Activated naive CD8-positive, alpha-beta T cell treated with anti-CD3 and anti-CD28 coated beads, Interleukin-2, amount 50 U/mL, for 24 hours (primary cell): ENCODE measurements around the gene TNNT3.

Source experiments
- ATAC-seq: fragments of 150-1000 bp; cut with Tn5 transposase; one replicate; pipeline ENCODE4 v1.10.0; 2021
- DNase-seq: peaks from one replicate; pipeline ENCODE4 v3.0.0; 2021
- H3K27ac Mint-ChIP-seq: one replicate; pipeline ENCODE4 v1.8.0; 2021; ENCODE audit warnings: mild to moderate bottlenecking, mixed read lengths
- H3K27me3 Mint-ChIP-seq: one replicate; pipeline ENCODE4 v1.8.0; 2021; ENCODE audit warnings: mixed read lengths
- H3K36me3 Mint-ChIP-seq: one replicate; pipeline ENCODE4 v1.8.0; 2021; ENCODE audit warnings: low read depth, mixed read lengths
- H3K4me1 Mint-ChIP-seq: one replicate; pipeline ENCODE4 v1.8.0; 2021; ENCODE audit warnings: mixed read lengths
- H3K4me3 Mint-ChIP-seq: one replicate; pipeline ENCODE4 v1.8.0; 2021; ENCODE audit warnings: mild to moderate bottlenecking, moderate library complexity, mixed read lengths
- H3K9me3 Mint-ChIP-seq: one replicate; pipeline ENCODE4 v1.8.0; 2021; ENCODE audit warnings: mixed read lengths

Gene TNNT3

GRCh38 chr11:1929621-1930461 lies 10.3 kb downstream of the TNNT3 start:
- Mint-ChIP-seq H3K9me3 (no peaks in the 10 kb centered on the region), H3K27me3 (peaks cover 9% of the 10 kb centered on the region), H3K4me1 (peaks cover 2% of the 10 kb centered on the region), H3K36me3 (no peaks in the 10 kb centered on the region), H3K4me3 (no peak overlapping the region), H3K27ac (no peak overlapping the region)
- DNase-seq = no peak
- no peak for ATAC-seq

GRCh38 chr11:1930462-1930830 lies 10.9 kb downstream of the TNNT3 start:
- H3K36me3 Mint-ChIP-seq = no peaks in the 10 kb centered on the region
- H3K4me3 Mint-ChIP-seq = no peak overlapping the region
- H3K27ac Mint-ChIP-seq = no peak overlapping the region
- no peak for ATAC-seq
- H3K27me3 Mint-ChIP-seq = peaks cover 9% of the 10 kb centered on the region
- no peak for DNase-seq
- H3K9me3 Mint-ChIP-seq = no peaks in the 10 kb centered on the region
- peaks cover 2% of the 10 kb centered on the region for H3K4me1 Mint-ChIP-seq

DNA sequence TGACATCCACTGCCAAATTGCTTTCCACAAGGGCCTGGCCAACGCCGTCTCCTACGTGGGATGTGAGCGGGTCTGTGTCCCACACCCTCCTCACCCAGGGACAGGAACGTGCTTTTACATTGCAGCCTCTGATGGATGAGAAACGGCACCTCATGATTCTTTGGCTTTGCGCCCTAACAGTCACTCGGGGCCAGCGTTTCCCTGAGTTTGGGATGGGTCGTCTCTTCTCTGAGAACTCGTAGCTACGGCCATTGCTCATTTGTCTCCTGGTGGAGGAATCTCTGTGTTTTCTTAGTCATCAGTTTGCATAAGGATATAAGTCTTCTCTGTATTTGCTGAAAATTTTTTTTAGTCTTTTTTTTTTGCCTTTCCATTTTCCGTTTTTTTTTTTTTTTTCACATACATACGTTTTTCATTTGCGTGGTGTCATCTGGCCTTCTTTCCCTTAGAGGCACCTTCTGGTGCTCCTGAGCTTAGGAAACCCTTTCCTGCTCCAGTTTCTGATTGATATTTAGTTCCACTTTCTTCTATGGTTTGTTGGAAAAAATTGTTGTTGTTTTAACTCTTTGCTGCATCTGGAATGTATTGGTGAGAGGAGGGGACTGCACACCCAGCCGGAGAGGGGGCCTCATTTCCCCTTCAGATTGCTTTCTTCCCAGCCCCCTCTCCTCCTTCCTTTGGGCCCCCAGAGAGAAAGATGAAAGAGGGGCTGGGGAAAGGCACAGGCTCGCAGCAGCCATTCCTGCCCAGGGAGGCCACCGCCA lies 12.0 kb downstream of the TNNT3 start:
- peaks cover 7% of the 10 kb centered on the region for H3K27me3 Mint-ChIP-seq
- DNase-seq (no peak), ATAC-seq (no peak)
- no peaks in the 10 kb centered on the region for H3K9me3 Mint-ChIP-seq
- no peak overlapping the region for H3K4me3 Mint-ChIP-seq
- peaks cover 2% of the 10 kb centered on the region for H3K4me1 Mint-ChIP-seq
- no peaks in the 10 kb centered on the region for H3K36me3 Mint-ChIP-seq
- H3K27ac Mint-ChIP-seq = no peak overlapping the region

GRCh38 chr11:1932105-1932480 lies 12.6 kb downstream of the TNNT3 start:
- Mint-ChIP-seq H3K4me3 (no peak overlapping the region), H3K27me3 (peaks cover 7% of the 10 kb centered on the region), H3K4me1 (peaks cover 2% of the 10 kb centered on the region), H3K27ac (no peak overlapping the region), H3K36me3 (no peaks in the 10 kb centered on the region), H3K9me3 (no peaks in the 10 kb centered on the region)
- ATAC-seq = no peak
- DNase-seq = no peak

- peaks cover 2% of the 10 kb centered on the region for H3K4me1 Mint-ChIP-seq
- H3K36me3 Mint-ChIP-seq = no peaks in the 10 kb centered on the region
- no peak for ATAC-seq
Observed at GRCh38 chr11:1932681-1933080, 13.2 kb downstream of the TNNT3 start.

DNA sequence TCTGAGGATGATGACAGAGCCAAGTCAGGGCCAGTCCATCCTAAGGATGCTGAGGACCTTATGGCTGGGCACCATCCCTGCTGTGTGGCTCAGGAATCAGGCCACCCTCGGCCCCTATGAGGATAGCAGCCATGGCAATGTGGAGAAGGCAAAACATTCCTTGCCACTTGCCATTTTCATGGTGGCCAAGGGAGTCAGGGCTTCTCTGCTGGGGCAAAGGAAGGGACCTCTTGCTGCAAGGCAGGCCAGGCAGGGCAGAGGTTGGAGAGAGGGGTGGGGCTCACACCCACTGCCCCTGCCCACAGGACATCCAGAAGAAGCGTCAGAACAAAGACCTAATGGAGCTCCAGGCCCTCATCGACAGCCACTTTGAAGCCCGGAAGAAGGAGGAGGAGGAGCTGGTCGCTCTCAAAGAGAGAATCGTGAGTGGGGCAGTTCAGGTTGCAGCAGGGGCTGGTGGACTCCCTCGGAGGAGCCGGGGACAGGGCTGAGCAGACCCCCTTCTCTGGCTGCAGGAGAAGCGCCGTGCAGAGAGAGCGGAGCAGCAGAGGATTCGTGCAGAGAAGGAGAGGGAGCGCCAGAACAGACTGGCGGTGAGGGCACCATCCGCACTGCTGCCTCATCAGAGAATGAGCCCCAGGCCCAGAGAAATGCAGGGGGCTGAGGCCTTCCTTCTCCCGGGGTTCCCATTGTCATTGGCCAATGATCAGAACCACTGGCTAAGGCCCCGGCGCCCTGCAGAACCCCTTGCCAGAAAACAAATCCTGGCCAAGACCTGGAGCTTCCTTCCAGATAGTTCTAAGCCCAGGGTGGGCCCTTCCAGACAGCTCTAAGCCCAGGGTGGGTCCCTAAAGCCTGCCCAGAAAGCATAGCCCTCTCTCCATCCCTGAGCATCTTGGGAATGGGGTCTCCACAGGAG lies 14.2 kb downstream of the TNNT3 start:
- no peak overlapping the region for H3K4me3 Mint-ChIP-seq
- no peak for ATAC-seq
- DNase-seq = no peak
- peaks cover 2% of the 10 kb centered on the region for H3K4me1 Mint-ChIP-seq
- no peaks in the 10 kb centered on the region for H3K36me3 Mint-ChIP-seq
- no peaks in the 10 kb centered on the region for H3K9me3 Mint-ChIP-seq
- H3K27me3 Mint-ChIP-seq = peaks cover 7% of the 10 kb centered on the region
- no peak overlapping the region for H3K27ac Mint-ChIP-seq

More at GRCh38 chr11:1932681-1933080, 13.2 kb downstream of the TNNT3 start:
- Mint-ChIP-seq H3K27ac (no peak overlapping the region), H3K4me3 (no peak overlapping the region), H3K27me3 (peaks cover 7% of the 10 kb centered on the region), H3K9me3 (no peaks in the 10 kb centered on the region)
- no peak for DNase-seq

- no peak overlapping the region for H3K4me3 Mint-ChIP-seq
- no peaks in the 10 kb centered on the region for H3K9me3 Mint-ChIP-seq
- peaks cover 4% of the 10 kb centered on the region for H3K4me1 Mint-ChIP-seq
- peaks cover 7% of the 10 kb centered on the region for H3K27me3 Mint-ChIP-seq
- H3K27ac Mint-ChIP-seq = no peak overlapping the region
- no peaks in the 10 kb centered on the region for H3K36me3 Mint-ChIP-seq
- ATAC-seq = no peak
- no peak for DNase-seq
Observed at GRCh38 chr11:1934335-1935155, 15.0 kb downstream of the TNNT3 start.

GRCh38 chr11:1935156-1936071 lies 15.9 kb downstream of the TNNT3 start:
- no peaks in the 10 kb centered on the region for H3K9me3 Mint-ChIP-seq
- no peak overlapping the region for H3K4me3 Mint-ChIP-seq
- H3K36me3 Mint-ChIP-seq = no peaks in the 10 kb centered on the region
- H3K27me3 Mint-ChIP-seq = peaks cover 6% of the 10 kb centered on the region
- ATAC-seq (no peak), DNase-seq (no peak)
- H3K4me1 Mint-ChIP-seq = peaks cover 4% of the 10 kb centered on the region
- H3K27ac Mint-ChIP-seq = no peak overlapping the region

DNA sequence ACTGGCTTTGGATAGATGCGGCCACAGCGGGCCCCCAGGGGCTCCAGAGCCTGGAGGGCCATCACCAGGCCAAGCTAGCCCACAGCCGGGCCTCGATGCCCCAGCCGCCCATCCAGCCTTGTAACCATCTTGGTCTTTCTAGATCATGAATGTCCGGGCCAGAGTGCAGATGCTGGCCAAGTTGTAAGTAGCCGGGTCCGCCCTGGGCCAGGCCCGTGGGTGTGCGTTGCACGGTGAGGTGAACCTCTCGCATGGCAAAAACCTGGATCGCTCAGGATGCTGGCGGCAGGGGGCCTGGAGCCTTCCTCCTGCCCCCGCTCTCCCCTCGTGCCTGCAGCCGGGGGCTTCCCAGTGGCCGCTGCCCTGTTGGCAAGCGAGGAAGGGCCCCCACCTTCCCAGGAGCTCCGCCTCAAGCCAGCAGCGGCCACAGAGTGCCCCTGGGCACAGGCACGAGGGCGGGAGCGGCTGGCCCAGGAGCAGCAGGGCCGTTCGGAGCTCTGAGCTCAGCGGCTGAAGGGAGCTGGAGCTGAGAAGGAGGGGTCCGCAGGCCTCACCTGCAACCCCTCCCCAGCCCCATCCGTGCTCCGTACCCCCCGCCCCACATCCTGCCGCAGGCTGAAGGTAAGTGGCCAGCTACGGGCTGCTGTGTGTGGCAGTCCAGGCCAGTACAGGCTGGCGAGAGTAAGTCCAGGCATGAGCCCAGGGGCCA lies 16.7 kb downstream of the TNNT3 start:
- Mint-ChIP-seq H3K27ac (no peak overlapping the region), H3K9me3 (no peaks in the 10 kb centered on the region), H3K36me3 (no peaks in the 10 kb centered on the region), H3K4me3 (no peak overlapping the region), H3K27me3 (peaks cover 4% of the 10 kb centered on the region), H3K4me1 (peaks cover 3% of the 10 kb centered on the region)
- ATAC-seq (no peak), DNase-seq (no peak)

GRCh38 chr11:1936781-1937615 lies 17.5 kb downstream of the TNNT3 start:
- ATAC-seq = no peak

DNA sequence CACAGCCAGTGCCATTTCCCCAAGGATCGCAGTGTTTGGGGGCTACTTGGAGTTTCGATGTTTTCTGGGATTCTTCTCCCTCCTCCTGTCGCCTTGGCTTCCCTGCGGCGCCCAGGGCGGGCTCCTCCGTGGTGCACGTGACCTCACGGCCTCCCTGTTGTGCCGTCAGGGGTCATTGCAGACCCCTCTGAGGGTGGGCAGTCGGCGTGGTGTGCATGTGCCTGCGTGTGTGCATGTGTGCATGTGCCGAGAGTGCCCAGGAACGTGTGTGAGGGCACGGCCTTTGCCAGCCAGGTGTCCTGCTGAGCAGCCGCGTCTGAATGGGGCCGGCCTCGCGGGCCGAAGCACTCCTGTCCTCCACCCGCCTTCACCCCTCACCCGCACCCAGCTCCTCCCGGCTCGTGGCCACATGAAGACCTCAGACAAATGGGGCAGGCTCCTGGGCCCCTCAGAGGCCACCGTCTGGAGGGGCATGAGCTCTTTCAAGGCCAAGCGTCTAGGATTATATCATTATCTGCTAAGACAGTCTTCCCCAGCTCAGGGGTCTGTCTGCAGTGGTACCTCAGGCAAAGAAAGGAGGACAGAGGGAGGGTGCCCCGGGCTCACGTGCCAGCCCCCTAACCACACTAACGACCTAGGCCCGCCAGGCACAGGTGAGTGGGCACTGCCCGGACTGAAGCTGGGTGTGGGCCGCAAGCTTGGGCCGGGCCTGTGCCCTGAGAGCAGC lies 18.3 kb downstream of the TNNT3 start:
- H3K9me3 Mint-ChIP-seq = no peaks in the 10 kb centered on the region
- H3K36me3 Mint-ChIP-seq = no peaks in the 10 kb centered on the region
- no peak for ATAC-seq
- H3K4me3 Mint-ChIP-seq = no peak overlapping the region
- peaks cover 3% of the 10 kb centered on the region for H3K4me1 Mint-ChIP-seq
- no peak overlapping the region for H3K27ac Mint-ChIP-seq
- no peak for DNase-seq
- peaks cover 2% of the 10 kb centered on the region for H3K27me3 Mint-ChIP-seq

More at GRCh38 chr11:1936781-1937615, 17.5 kb downstream of the TNNT3 start:
- Mint-ChIP-seq H3K4me3 (no peak overlapping the region), H3K27me3 (peaks cover 2% of the 10 kb centered on the region), H3K4me1 (peaks cover 3% of the 10 kb centered on the region), H3K9me3 (no peaks in the 10 kb centered on the region), H3K27ac (no peak overlapping the region), H3K36me3 (no peaks in the 10 kb centered on the region)
- DNase-seq = no peak
